ENCODE measurements around the gene DDO.

GRCh38 chr6:110357298-110357663 lies 58.1 kb downstream of the DDO start:
- TF ChIP-seq CTCF (IDR thresholded peaks at IDR 0.05 in 4 of 5, conservative IDR thresholded peaks at IDR 0.05 in 1 of 5) (no peak), POLR2A (IDR thresholded peaks at IDR 0.05) (no peak)
